Tibial artery (tissue), 4 donors: Measurements from ENCODE around the gene ELP4.

ENCODE experiments used
- DNase-seq, 2 donors: peaks; one replicate each; pipeline ENCODE4 v3.0.0-alpha.2; 2019
- H3K27ac ChIP-seq, 2 donors: fragments of 200-600 bp; sonication (generic) in 1 of 2; 1 replicate in 1 of 2; 2 replicates in 1 of 2; pipeline ENCODE4 v1.5.1; 2018 to 2019; ENCODE audit warnings: mild to moderate bottlenecking in 1 of 2
- H3K27me3 ChIP-seq, 2 donors: fragments of 200-600 bp; sonication (generic) in 1 of 2; one replicate each; pipeline versions ENCODE4 v1.5.1 to v1.6.0; 2016 to 2019
- H3K36me3 ChIP-seq, 3 donors: fragments of 200-600 bp; sonication (generic) in 2 of 3; one replicate each; pipeline ENCODE4 v1.5.1; 2016 to 2019; ENCODE audit warnings: mild to moderate bottlenecking in 2 of 3
- H3K4me1 ChIP-seq, 4 donors: fragments of 200-600 bp; sonication (generic) in 2 of 4; 1 replicate in 3 of 4; 2 replicates in 1 of 4; pipeline ENCODE4 v1.5.1; 2016 to 2019
- H3K4me3 ChIP-seq, 2 donors: fragments of 200-600 bp; sonication (generic) in 1 of 2; 1 replicate in 1 of 2; 2 replicates in 1 of 2; pipeline ENCODE4 v1.5.1; 2018 to 2019; ENCODE audit warnings: mild to moderate bottlenecking in 2 of 2
- H3K9me3 ChIP-seq, 3 donors: fragments of 200-600 bp; sonication (generic) in 1 of 3; one replicate each; pipeline ENCODE4 v1.5.1; 2016 to 2019
- intact Hi-C: fragments of 100-400 bp; cut with DNase I; formaldehyde crosslinking; loops from one replicate; pipeline ENCODE4 v1.15.0; 2023; ENCODE audit warnings: low total_unique reads
- TF ChIP-seq, protein P1 (sequence below), 2 experiments: fragments of 200-600 bp in 1 of 2; fragments of 450-650 bp in 1 of 2; IDR thresholded peaks; one replicate each; pipeline ENCODE4 v1.5.1; 2017 to 2019; ENCODE audit warnings: antibody characterized with exemption in 2 of 2, mild to moderate bottlenecking in 1 of 2, moderate library complexity in 1 of 2

Gene ELP4

DNA sequence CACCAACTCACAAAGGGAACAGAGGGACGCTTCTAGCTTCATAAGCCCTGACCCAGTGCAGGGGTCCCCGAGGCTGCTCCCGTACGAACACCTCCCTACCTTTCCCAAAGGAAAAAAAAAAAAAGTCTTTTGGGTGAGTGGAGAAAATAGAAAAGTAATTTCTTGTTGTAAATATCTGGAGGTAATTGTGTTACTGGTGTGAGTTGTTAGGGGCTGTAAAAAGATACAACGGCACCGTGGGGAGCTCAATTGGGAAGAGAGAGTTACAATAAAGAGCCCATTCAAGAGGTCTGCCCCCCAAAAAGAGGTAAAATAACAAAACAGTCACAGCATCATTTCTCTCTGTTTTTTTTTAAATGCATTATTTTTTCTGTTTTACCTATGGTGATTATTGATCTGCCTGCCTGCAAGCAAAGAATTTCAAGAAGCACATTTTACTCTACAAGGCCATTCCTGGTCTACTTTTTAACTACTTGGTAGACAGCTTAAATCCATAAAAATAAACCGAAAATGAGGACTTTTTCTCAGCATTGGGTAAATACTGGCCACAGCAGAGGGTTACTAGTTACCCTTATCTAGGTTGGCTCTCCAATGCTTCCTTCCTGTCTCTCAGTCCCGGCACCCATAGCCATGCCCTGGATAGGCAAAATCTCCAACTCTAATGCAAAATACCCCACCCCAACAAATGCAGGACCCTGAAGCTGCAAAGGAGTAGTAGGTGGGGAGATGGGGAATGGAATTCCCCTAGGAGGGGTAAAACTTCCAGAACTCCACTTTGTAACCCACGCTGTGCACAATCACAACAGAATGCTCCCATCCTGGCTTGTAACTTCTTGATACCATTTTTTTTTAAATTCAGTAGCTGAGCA lies 298.5 kb downstream of the ELP4 start:
- no peak overlapping the region for H3K27ac ChIP-seq
- no peak overlapping the region for H3K4me3 ChIP-seq
- intact Hi-C loops, result no loop called here
- peaks cover 5 to 100% of the 10 kb centered on the region in 2 donors for H3K27me3 ChIP-seq
- H3K9me3 ChIP-seq, result no peaks in the 10 kb centered on the region
- H3K36me3 ChIP-seq, result no peaks in the 10 kb centered on the region
- H3K4me1 ChIP-seq, result peaks cover 8 to 66% (median 53%) of the 10 kb centered on the region in 4 donors
- no peak for DNase-seq
- TF ChIP-seq, protein P1, sequence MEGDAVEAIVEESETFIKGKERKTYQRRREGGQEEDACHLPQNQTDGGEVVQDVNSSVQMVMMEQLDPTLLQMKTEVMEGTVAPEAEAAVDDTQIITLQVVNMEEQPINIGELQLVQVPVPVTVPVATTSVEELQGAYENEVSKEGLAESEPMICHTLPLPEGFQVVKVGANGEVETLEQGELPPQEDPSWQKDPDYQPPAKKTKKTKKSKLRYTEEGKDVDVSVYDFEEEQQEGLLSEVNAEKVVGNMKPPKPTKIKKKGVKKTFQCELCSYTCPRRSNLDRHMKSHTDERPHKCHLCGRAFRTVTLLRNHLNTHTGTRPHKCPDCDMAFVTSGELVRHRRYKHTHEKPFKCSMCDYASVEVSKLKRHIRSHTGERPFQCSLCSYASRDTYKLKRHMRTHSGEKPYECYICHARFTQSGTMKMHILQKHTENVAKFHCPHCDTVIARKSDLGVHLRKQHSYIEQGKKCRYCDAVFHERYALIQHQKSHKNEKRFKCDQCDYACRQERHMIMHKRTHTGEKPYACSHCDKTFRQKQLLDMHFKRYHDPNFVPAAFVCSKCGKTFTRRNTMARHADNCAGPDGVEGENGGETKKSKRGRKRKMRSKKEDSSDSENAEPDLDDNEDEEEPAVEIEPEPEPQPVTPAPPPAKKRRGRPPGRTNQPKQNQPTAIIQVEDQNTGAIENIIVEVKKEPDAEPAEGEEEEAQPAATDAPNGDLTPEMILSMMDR (IDR thresholded peaks at IDR 0.05), result no peak

DNA sequence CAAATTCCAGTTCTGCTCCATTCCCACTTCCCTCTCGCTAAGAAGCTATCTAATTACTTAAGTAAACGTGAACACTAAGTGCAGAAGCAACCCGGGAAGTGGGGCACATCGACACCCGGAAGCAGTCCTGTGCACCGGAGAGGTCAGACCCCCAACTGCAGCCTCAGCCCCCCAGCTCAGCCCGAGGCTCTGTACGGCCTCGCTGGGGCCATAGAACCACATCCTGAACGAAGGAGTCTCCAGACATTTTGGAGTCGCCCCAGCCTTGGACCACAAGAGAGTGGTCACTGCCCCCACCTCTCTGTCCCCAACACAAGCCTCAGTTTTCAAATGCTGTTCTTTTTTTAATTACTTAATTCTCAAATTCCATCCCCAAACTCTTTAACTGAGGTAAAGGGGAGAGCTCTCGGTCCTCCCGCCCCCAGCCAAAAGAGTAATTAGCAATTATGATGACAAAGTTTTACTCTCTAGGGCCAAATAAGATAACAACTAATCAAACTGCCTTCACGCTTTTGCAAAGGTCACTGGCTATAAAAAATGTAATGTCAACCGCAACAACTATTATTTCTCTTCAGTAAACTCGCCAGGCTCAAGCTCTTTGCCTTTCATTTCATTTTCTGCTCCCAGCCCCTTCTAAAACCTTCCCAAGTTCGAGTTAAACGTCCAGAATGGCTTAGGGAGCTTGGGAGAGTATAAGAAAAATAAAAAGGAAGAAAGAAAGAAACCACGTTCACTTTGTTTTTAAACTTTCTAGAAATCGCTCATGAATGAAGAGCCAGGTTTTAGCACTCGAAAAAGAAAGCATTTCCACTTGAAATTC lies 299.4 kb downstream of the ELP4 start:
- peaks cover 8 to 75% (median 62%) of the 10 kb centered on the region in 4 donors for H3K4me1 ChIP-seq
- intact Hi-C loops, result no loop called here
- no peaks in the 10 kb centered on the region for H3K36me3 ChIP-seq
- TF ChIP-seq, protein P1 (IDR thresholded peaks at IDR 0.05), result no peak
- peaks cover 5 to 100% of the 10 kb centered on the region in 2 donors for H3K27me3 ChIP-seq
- DNase-seq, result no peak
- no peak overlapping the region for H3K4me3 ChIP-seq
- no peaks in the 10 kb centered on the region for H3K9me3 ChIP-seq
- no peak overlapping the region for H3K27ac ChIP-seq

DNA sequence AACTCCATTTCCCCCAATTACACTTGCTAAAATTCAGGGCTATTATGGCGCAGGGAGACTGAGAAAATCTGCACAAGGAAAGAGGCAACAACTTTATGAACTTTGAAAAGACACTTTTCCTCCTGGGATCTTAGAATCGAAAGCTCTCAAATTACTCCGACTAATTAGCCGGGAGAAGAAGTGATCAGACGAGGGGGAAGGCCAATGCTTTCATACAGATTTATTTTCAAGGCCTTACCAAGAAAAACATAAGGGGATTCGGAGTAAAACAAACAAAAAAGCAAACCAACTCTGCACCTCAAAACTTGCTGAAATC lies 299.9 kb downstream of the ELP4 start:
- H3K4me3 ChIP-seq, result no peak overlapping the region
- peaks cover 8 to 78% (median 63%) of the 10 kb centered on the region in 4 donors for H3K4me1 ChIP-seq
- no peak for DNase-seq
- H3K27ac ChIP-seq, result no peak overlapping the region
- TF ChIP-seq, protein P1 (IDR thresholded peaks at IDR 0.05), result no peak
- H3K9me3 ChIP-seq, result no peaks in the 10 kb centered on the region
- intact Hi-C loops, result no loop called here
- no peaks in the 10 kb centered on the region for H3K36me3 ChIP-seq
- peaks cover 7 to 100% of the 10 kb centered on the region in 2 donors for H3K27me3 ChIP-seq

DNA sequence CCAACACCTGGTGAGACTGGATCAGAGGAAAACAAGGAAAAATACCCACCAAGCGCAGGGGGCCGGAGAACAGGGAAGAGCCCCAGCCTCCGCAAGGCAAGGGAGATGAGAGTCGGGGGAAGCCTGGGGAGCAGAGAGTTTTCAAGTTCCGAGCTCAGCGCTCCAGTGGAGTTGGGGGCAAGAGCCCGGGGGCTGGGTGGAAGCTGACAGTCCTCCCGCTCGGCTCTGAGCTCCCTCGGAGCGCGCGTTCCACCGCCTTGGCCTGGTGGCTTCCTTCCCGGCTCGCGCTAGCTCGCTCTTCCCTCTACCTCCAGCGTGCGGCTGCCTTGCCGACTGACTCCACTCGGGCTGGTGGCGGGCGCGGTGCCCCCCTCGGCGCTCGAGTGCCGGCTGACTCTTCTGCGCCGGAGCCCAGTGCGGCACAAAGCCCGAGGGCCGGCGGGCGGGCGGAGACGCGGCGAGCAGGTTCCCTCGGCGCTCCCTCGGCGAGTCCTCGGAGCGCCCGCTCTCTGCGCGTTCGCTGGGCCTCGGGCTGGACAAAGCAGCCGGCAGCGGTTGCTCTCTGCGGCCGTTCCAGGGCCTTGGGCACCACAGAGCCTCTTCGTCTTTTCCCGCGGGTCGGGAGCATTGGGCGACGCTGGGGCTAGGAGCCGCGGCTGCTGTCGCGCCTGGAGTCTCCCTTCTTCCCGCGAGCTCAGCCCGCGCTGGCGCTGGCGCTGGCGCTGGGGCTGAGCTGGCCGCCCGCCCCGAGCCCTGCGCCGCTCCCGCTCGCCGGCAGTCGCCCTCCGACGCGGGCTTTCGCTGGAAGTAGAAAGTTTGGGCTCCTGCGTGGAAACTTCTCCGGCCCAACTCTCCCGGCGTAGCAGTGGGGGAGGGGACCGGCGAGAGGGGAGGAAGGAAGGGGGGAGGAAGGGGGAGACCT lies 300.6 kb downstream of the ELP4 start:
- Histone ChIP-seq H3K4me3 (peak overlapping the region; percentile 35 to 54), H3K27me3 (peaks cover 7 to 100% of the 10 kb centered on the region in 2 donors), H3K36me3 (no peaks in the 10 kb centered on the region), H3K9me3 (no peaks in the 10 kb centered on the region), H3K27ac (no peak overlapping the region), H3K4me1 (peaks cover 8 to 78% (median 62%) of the 10 kb centered on the region in 4 donors)
- no peak for DNase-seq
- intact Hi-C loops, result no loop called here
- TF ChIP-seq, protein P1 (IDR thresholded peaks at IDR 0.05), result no peak
